ENCODE data around the gene RAD23A.
"Not testable (repeated sequence)": the region's sequence is repeated elsewhere in the genome, so short reads cannot be mapped to it uniquely, and the experiment has no call there.

RAD23A gene

GRCh38 chr19:12965017-12965811 lies 19.6 kb downstream of the RAD23A start:
- Histone ChIP-seq H3K27ac (ENCODE audit: low read length) (no peak overlapping the region), H3K9ac (ENCODE audit: low read depth, low read length) (peak overlapping the region; percentile 81; the same call in 1 of the 2 replicates)

GRCh38 chr19:12965812-12966135 lies 20.1 kb downstream of the RAD23A start:
- peaks cover 3% of the 10 kb centered on the region; the same call in 1 of the 2 replicates for H3K4me1 ChIP-seq (ENCODE audit: insufficient read depth, low read length)
- no peaks in the 10 kb centered on the region for H3K9me3 ChIP-seq (ENCODE audit: insufficient read depth, low read depth, low read length)
- H3K9ac ChIP-seq (ENCODE audit: low read depth, low read length) = peak overlapping the region; percentile 81; the same call in 1 of the 2 replicates
- peak overlapping the region; percentile 73; the same call in 1 of the 2 replicates for H3K4me3 ChIP-seq (ENCODE audit: low read length)
- H3K36me3 ChIP-seq (ENCODE audit: insufficient read depth, low read depth, low read length) = no peaks in the 10 kb centered on the region
- H3K27me3 ChIP-seq (ENCODE audit: insufficient read depth, low read length) = no peaks in the 10 kb centered on the region
- no peak overlapping the region for H3K27ac ChIP-seq (ENCODE audit: low read length)

More at GRCh38 chr19:12965017-12965811, 19.6 kb downstream of the RAD23A start:
- Histone ChIP-seq H3K4me3 (ENCODE audit: low read length) (peak overlapping the region; percentile 73), H3K9me3 (ENCODE audit: insufficient read depth, low read depth, low read length) (no peaks in the 10 kb centered on the region), H3K4me1 (ENCODE audit: insufficient read depth, low read length) (peaks cover 3% of the 10 kb centered on the region; the same call in 1 of the 2 replicates), H3K36me3 (ENCODE audit: insufficient read depth, low read depth, low read length) (no peaks in the 10 kb centered on the region), H3K27me3 (ENCODE audit: insufficient read depth, low read length) (no peaks in the 10 kb centered on the region)

- H3K27me3 ChIP-seq (ENCODE audit: insufficient read depth, low read length) = no peaks in the 10 kb centered on the region
- no peak overlapping the region for H3K27ac ChIP-seq (ENCODE audit: low read length)
- peaks cover 3% of the 10 kb centered on the region; the same call in 1 of the 2 replicates for H3K4me1 ChIP-seq (ENCODE audit: insufficient read depth, low read length)
- H3K9me3 ChIP-seq (ENCODE audit: insufficient read depth, low read depth, low read length) = no peaks in the 10 kb centered on the region
- no peak overlapping the region for H3K4me3 ChIP-seq (ENCODE audit: low read length)
- no peak overlapping the region for H3K9ac ChIP-seq (ENCODE audit: low read depth, low read length)
- no peaks in the 10 kb centered on the region for H3K36me3 ChIP-seq (ENCODE audit: insufficient read depth, low read depth, low read length)
Measured at GRCh38 chr19:12967907-12968306, 22.2 kb downstream of the RAD23A start.

- H3K4me3 ChIP-seq (ENCODE audit: low read length) = no peak within 1 kb of the TSS
- H3K9ac ChIP-seq (ENCODE audit: low read depth, low read length) = no peak within 1 kb of the TSS
- H3K9me3 ChIP-seq (ENCODE audit: insufficient read depth, low read depth, low read length) = no peaks in the 10 kb centered on the region
- no peaks in the 10 kb centered on the region for H3K36me3 ChIP-seq (ENCODE audit: insufficient read depth, low read depth, low read length)
- H3K4me1 ChIP-seq (ENCODE audit: insufficient read depth, low read length) = peaks cover 3% of the 10 kb centered on the region; the same call in 1 of the 2 replicates
- no peak within 1 kb of the TSS for H3K27ac ChIP-seq (ENCODE audit: low read length)
- H3K27me3 ChIP-seq (ENCODE audit: insufficient read depth, low read length) = no peaks in the 10 kb centered on the region
Measured at GRCh38 chr19:12969292-12969988, 23.8 kb downstream of the RAD23A start, which contains the start of gene DAND5. DAND5 (plus strand) TSS chr19:12969576; CDS start chr19:12969661, 85 bp downstream.

GRCh38 chr19:12970070-12970820 lies 24.6 kb downstream of the RAD23A start:
- Histone ChIP-seq H3K4me1 (ENCODE audit: insufficient read depth, low read length) (peaks cover 3% of the 10 kb centered on the region; the same call in 1 of the 2 replicates), H3K9ac (ENCODE audit: low read depth, low read length) (no peak overlapping the region), H3K27ac (ENCODE audit: low read length) (no peak overlapping the region), H3K4me3 (ENCODE audit: low read length) (no peak overlapping the region), H3K36me3 (ENCODE audit: insufficient read depth, low read depth, low read length) (no peaks in the 10 kb centered on the region), H3K9me3 (ENCODE audit: insufficient read depth, low read depth, low read length) (no peaks in the 10 kb centered on the region), H3K27me3 (ENCODE audit: insufficient read depth, low read length) (no peaks in the 10 kb centered on the region)

GRCh38 chr19:12973236-12973635 lies 27.6 kb downstream of the RAD23A start:
- Histone ChIP-seq H3K9me3 (ENCODE audit: insufficient read depth, low read depth, low read length) (no peaks in the 10 kb centered on the region), H3K4me1 (ENCODE audit: insufficient read depth, low read length) (peaks cover 3% of the 10 kb centered on the region; the same call in 1 of the 2 replicates), H3K27me3 (ENCODE audit: insufficient read depth, low read length) (no peaks in the 10 kb centered on the region), H3K36me3 (ENCODE audit: insufficient read depth, low read depth, low read length) (no peaks in the 10 kb centered on the region), H3K4me3 (ENCODE audit: low read length) (no peak overlapping the region), H3K27ac (ENCODE audit: low read length) (no peak overlapping the region), H3K9ac (ENCODE audit: low read depth, low read length) (no peak overlapping the region)

GRCh38 chr19:12974301-12975220 lies 28.9 kb downstream of the RAD23A start:
- H3K9ac ChIP-seq (ENCODE audit: low read depth, low read length) = no peak overlapping the region
- no peak overlapping the region for H3K4me3 ChIP-seq (ENCODE audit: low read length)
- no peak overlapping the region for H3K27ac ChIP-seq (ENCODE audit: low read length)
- no peaks in the 10 kb centered on the region for H3K36me3 ChIP-seq (ENCODE audit: insufficient read depth, low read depth, low read length)
- no peaks in the 10 kb centered on the region for H3K4me1 ChIP-seq (ENCODE audit: insufficient read depth, low read length)
- no peaks in the 10 kb centered on the region for H3K27me3 ChIP-seq (ENCODE audit: insufficient read depth, low read length)
- no peaks in the 10 kb centered on the region for H3K9me3 ChIP-seq (ENCODE audit: insufficient read depth, low read depth, low read length)

- Histone ChIP-seq H3K4me1 (ENCODE audit: insufficient read depth, low read length) (no peaks in the 10 kb centered on the region), H3K27ac (ENCODE audit: low read length) (no peak overlapping the region), H3K9me3 (ENCODE audit: insufficient read depth, low read depth, low read length) (no peaks in the 10 kb centered on the region), H3K4me3 (ENCODE audit: low read length) (no peak overlapping the region), H3K27me3 (ENCODE audit: insufficient read depth, low read length) (no peaks in the 10 kb centered on the region; the same call in 1 of the 2 replicates), H3K36me3 (ENCODE audit: insufficient read depth, low read depth, low read length) (no peaks in the 10 kb centered on the region), H3K9ac (ENCODE audit: low read depth, low read length) (no peak overlapping the region)
Measured at GRCh38 chr19:12975221-12975741, 29.6 kb downstream of the RAD23A start.

GRCh38 chr19:12976109-12976508 lies 30.4 kb downstream of the RAD23A start:
- H3K9ac ChIP-seq (ENCODE audit: low read depth, low read length) = not testable (repeated sequence)

GRCh38 chr19:12979974-12980373 lies 34.3 kb downstream of the RAD23A start:
- Histone ChIP-seq H3K36me3 (ENCODE audit: insufficient read depth, low read depth, low read length) (no peaks in the 10 kb centered on the region), H3K9me3 (ENCODE audit: insufficient read depth, low read depth, low read length) (no peaks in the 10 kb centered on the region), H3K9ac (ENCODE audit: low read depth, low read length) (no peak overlapping the region), H3K4me3 (ENCODE audit: low read length) (no peak overlapping the region), H3K27ac (ENCODE audit: low read length) (no peak overlapping the region), H3K4me1 (ENCODE audit: insufficient read depth, low read length) (no peaks in the 10 kb centered on the region), H3K27me3 (ENCODE audit: insufficient read depth, low read length) (peaks cover 36% of the 10 kb centered on the region)

More at GRCh38 chr19:12976109-12976508, 30.4 kb downstream of the RAD23A start:
- H3K4me3 ChIP-seq (ENCODE audit: low read length); H3K36me3 ChIP-seq (ENCODE audit: insufficient read depth, low read depth, low read length); H3K9me3 ChIP-seq (ENCODE audit: insufficient read depth, low read depth, low read length); H3K27me3 ChIP-seq (ENCODE audit: insufficient read depth, low read length); H3K27ac ChIP-seq (ENCODE audit: low read length); H3K4me1 ChIP-seq (ENCODE audit: insufficient read depth, low read length): not testable (repeated sequence)
